HepG2 (cell line): ENCODE measurements around the gene DDN. TPM values are rescaled to one million over a fixed set of nuclear protein-coding genes. Genes with fewer than 3 reads are reported as not detected.

Source experiments
- CBX1 ChIP-seq: IDR thresholded peaks from one replicate; pipeline ENCODE4 v1.6.1; 2016; ENCODE audit warnings: antibody characterized with exemption, low read depth
- ELF3 ChIP-seq: IDR thresholded peaks from 2 replicates; pipeline ENCODE4 v1.6.1; 2016; ENCODE audit warnings: missing genetic modification reagents, missing compliant biosample characterization
- GABPB1 ChIP-seq: IDR thresholded peaks from 2 replicates; pipeline ENCODE4 v1.6.1; 2016; ENCODE audit warnings: mild to moderate bottlenecking, missing genetic modification reagents, moderate library complexity, missing compliant biosample characterization
- GTF3A ChIP-seq: sonication (generic); formaldehyde crosslinking; conservative IDR thresholded peaks from 2 replicates; pipeline ENCODE4 v1.4.0; 2020; ENCODE audit warnings: mild to moderate bottlenecking, missing genetic modification reagents
- MAF1 ChIP-seq: sonication (generic); formaldehyde crosslinking; IDR thresholded peaks from 2 replicates; pipeline ENCODE4 v1.5.0; 2020; ENCODE audit warnings: missing genetic modification reagents, borderline replicate concordance
- RFXAP ChIP-seq: sonication (generic); formaldehyde crosslinking; IDR thresholded peaks from 2 replicates; pipeline ENCODE4 v1.4.0; 2020; ENCODE audit warnings: missing genetic modification reagents, borderline replicate concordance
- SP2 ChIP-seq: sonication (generic); formaldehyde crosslinking; IDR thresholded peaks from 2 replicates; pipeline ENCODE4 v1.5.1; 2020; ENCODE audit warnings: mild to moderate bottlenecking, missing genetic modification reagents
- SRSF9 ChIP-seq: fragments of 200-400 bp; formaldehyde crosslinking; IDR thresholded peaks from 2 replicates; pipeline ENCODE4 v1.6.1; 2018; ENCODE audit warnings: borderline replicate concordance, mild to moderate bottlenecking, low read depth, low read length; ENCODE audit not compliant: insufficient read depth, poor library complexity, severe bottlenecking
- SYNCRIP ChIP-seq: fragments of 200-400 bp; formaldehyde crosslinking; IDR thresholded peaks from 2 replicates; pipeline ENCODE4 v1.6.1; 2018; ENCODE audit warnings: mild to moderate bottlenecking, low read depth, low read length; ENCODE audit not compliant: insufficient read depth
- TOE1 ChIP-seq: sonication (generic); formaldehyde crosslinking; IDR thresholded peaks from 2 replicates; pipeline ENCODE4 v1.4.0; 2020; ENCODE audit warnings: mild to moderate bottlenecking, missing genetic modification reagents
- ZFY ChIP-seq: sonication (generic); formaldehyde crosslinking; IDR thresholded peaks from 2 replicates; pipeline ENCODE4 v1.4.0; 2020; ENCODE audit warnings: missing genetic modification reagents
- ZFYVE20 ChIP-seq: sonication (generic); formaldehyde crosslinking; IDR thresholded peaks from 2 replicates; pipeline ENCODE4 v1.8.0; 2023; ENCODE audit warnings: low read depth, mild to moderate bottlenecking, moderate library complexity, missing genetic modification reagents, borderline replicate concordance
- ZNF431 ChIP-seq: sonication (generic); formaldehyde crosslinking; IDR thresholded peaks from 2 replicates; pipeline ENCODE4 v1.9.0; 2022; ENCODE audit warnings: missing genetic modification reagents, low read depth, mild to moderate bottlenecking, borderline replicate concordance
- ZNF563 ChIP-seq: sonication (generic); formaldehyde crosslinking; IDR thresholded peaks from 2 replicates; pipeline ENCODE4 v1.8.0; 2022; ENCODE audit warnings: mild to moderate bottlenecking, moderate library complexity, missing genetic modification reagents
- ZNF614 ChIP-seq: IDR thresholded peaks from 2 replicates; pipeline ENCODE4 v1.6.1; 2018; ENCODE audit warnings: missing biosample characterization, missing genetic modification reagents, inconsistent platforms, borderline replicate concordance
- ZNF652 ChIP-seq: IDR thresholded peaks from 2 replicates; pipeline ENCODE4 v1.6.1; 2016; ENCODE audit warnings: low read depth, borderline replicate concordance
- ZNF761 ChIP-seq: sonication (generic); formaldehyde crosslinking; conservative IDR thresholded peaks from 2 replicates; pipeline ENCODE4 v1.4.0; 2020; ENCODE audit warnings: mild to moderate bottlenecking, missing genetic modification reagents
- polyA plus RNA-seq, 8 experiments: library from polyadenylated mRNA; depleted of rRNA in 3 of 8; stranded (reverse) in 7 of 8; unstranded in 1 of 8; fragments of >200 nt; fragmentation: Illumina TruSeq in 4 of 8; extraction: Trizol in 4 of 8; gene quantifications; 2 replicates each; pipeline versions ENCODE4 v1.2.1 to v1.2.3, GENCODE V29; 2011 to 2016; ENCODE audit warnings: low read depth in 4 of 8, missing spikeins in 1 of 8, mixed read lengths in 1 of 8; ENCODE audit not compliant: insufficient read depth in 1 of 8
- total RNA-seq, 5 experiments: library from RNA; depleted of rRNA; stranded (reverse); fragments of >200 nt; fragmentation: Illumina TruSeq; extraction: Trizol; gene quantifications; 2 replicates each; pipeline ENCODE4 v1.2.3, GENCODE V29; 2016; ENCODE audit warnings: low read depth in 1 of 5
- TF ChIP-seq, protein P1 (sequence below): sonication (generic); formaldehyde crosslinking; IDR thresholded peaks from 2 replicates; pipeline ENCODE4 v1.4.0; 2020; ENCODE audit warnings: missing genetic modification reagents
- TF ChIP-seq, protein P2 (sequence below): sonication (generic); formaldehyde crosslinking; conservative IDR thresholded peaks from 2 replicates; pipeline ENCODE4 v1.4.0; 2020; ENCODE audit warnings: missing genetic modification reagents
- TF ChIP-seq, protein P3 (sequence below): sonication (generic); formaldehyde crosslinking; IDR thresholded peaks from 2 replicates; pipeline ENCODE4 v1.4.0; 2020; ENCODE audit warnings: missing genetic modification reagents

The DDN gene
- total and polyA plus RNA-seq, 2 of the 13 experiments (the other 11 are each of a cell fraction or from before 2014, with no cell fraction given) = 0.24 to 0.53 TPM

DNA sequence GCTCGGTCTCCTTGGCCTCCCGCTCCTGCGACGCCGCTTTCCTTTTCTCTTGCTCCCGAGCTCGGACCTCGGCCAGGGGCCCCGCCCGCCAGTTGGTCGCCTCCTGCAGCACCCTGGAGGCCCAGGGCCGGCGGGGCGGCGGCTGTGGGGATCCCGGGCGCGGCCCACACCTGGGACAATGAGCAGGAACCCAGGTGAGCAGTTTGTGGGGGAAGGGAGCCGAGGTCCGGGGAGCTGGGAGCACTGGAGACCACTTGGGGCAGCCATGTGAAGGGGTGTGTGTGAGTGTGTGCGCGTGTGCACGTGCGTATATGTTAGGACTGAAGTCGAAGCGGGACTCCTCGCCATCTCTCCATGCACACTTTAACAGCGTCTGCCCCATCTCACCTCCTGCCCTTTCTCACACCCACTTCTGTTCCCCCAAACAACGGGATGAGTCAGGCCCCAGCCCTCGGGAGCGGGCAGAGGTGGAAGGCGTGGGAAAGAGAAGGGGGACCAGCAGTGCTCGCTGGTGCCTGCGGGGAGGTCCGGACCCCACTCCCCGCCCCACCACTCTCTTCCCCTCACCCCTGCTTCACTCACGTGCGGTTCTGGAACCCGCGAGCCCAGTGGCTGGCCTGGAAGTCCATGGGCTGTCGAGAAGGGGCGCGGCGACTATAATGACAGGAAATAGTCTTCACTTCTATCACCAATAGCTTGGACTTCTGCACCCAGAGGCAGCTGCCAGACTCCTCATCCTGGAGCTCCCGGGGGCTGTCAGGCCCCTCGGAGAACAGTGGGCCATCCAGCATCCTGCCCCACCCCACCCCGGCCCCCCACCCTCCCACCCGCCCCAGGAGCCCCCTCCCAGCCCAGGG lies 450 bp downstream of the DDN start (continued):
- TF ChIP-seq ZNF614 = 0 out of 2 replicates have a peak, but pooled peaks have one; percentile 51
- peak; percentile 76 for TF ChIP-seq ZFY
- TF ChIP-seq, protein P1, sequence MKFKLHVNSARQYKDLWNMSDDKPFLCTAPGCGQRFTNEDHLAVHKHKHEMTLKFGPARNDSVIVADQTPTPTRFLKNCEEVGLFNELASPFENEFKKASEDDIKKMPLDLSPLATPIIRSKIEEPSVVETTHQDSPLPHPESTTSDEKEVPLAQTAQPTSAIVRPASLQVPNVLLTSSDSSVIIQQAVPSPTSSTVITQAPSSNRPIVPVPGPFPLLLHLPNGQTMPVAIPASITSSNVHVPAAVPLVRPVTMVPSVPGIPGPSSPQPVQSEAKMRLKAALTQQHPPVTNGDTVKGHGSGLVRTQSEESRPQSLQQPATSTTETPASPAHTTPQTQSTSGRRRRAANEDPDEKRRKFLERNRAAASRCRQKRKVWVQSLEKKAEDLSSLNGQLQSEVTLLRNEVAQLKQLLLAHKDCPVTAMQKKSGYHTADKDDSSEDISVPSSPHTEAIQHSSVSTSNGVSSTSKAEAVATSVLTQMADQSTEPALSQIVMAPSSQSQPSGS = no peak
- TF ChIP-seq ZNF761 = 0 out of 2 replicates have a peak, but pooled peaks have one; percentile 87
- TF ChIP-seq TOE1 (CRISPR knock-in tag) = no peak
- TF ChIP-seq CBX1 = no peak
- TF ChIP-seq, protein P2, sequence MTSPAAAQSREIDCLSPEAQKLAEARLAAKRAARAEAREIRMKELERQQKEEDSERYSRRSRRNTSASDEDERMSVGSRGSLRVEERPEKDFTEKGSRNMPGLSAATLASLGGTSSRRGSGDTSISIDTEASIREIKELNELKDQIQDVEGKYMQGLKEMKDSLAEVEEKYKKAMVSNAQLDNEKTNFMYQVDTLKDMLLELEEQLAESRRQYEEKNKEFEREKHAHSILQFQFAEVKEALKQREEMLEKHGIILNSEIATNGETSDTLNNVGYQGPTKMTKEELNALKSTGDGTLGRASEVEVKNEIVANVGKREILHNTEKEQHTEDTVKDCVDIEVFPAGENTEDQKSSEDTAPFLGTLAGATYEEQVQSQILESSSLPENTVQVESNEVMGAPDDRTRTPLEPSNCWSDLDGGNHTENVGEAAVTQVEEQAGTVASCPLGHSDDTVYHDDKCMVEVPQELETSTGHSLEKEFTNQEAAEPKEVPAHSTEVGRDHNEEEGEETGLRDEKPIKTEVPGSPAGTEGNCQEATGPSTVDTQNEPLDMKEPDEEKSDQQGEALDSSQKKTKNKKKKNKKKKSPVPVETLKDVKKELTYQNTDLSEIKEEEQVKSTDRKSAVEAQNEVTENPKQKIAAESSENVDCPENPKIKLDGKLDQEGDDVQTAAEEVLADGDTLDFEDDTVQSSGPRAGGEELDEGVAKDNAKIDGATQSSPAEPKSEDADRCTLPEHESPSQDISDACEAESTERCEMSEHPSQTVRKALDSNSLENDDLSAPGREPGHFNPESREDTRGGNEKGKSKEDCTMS = no peak
- no peak; the same call in 1 of the 2 replicates for TF ChIP-seq SP2 (CRISPR knock-in tag)
- peak; percentile 83; the same call in 1 of the 2 replicates for TF ChIP-seq ZNF563 (CRISPR knock-in tag)
- TF ChIP-seq, protein P3, sequence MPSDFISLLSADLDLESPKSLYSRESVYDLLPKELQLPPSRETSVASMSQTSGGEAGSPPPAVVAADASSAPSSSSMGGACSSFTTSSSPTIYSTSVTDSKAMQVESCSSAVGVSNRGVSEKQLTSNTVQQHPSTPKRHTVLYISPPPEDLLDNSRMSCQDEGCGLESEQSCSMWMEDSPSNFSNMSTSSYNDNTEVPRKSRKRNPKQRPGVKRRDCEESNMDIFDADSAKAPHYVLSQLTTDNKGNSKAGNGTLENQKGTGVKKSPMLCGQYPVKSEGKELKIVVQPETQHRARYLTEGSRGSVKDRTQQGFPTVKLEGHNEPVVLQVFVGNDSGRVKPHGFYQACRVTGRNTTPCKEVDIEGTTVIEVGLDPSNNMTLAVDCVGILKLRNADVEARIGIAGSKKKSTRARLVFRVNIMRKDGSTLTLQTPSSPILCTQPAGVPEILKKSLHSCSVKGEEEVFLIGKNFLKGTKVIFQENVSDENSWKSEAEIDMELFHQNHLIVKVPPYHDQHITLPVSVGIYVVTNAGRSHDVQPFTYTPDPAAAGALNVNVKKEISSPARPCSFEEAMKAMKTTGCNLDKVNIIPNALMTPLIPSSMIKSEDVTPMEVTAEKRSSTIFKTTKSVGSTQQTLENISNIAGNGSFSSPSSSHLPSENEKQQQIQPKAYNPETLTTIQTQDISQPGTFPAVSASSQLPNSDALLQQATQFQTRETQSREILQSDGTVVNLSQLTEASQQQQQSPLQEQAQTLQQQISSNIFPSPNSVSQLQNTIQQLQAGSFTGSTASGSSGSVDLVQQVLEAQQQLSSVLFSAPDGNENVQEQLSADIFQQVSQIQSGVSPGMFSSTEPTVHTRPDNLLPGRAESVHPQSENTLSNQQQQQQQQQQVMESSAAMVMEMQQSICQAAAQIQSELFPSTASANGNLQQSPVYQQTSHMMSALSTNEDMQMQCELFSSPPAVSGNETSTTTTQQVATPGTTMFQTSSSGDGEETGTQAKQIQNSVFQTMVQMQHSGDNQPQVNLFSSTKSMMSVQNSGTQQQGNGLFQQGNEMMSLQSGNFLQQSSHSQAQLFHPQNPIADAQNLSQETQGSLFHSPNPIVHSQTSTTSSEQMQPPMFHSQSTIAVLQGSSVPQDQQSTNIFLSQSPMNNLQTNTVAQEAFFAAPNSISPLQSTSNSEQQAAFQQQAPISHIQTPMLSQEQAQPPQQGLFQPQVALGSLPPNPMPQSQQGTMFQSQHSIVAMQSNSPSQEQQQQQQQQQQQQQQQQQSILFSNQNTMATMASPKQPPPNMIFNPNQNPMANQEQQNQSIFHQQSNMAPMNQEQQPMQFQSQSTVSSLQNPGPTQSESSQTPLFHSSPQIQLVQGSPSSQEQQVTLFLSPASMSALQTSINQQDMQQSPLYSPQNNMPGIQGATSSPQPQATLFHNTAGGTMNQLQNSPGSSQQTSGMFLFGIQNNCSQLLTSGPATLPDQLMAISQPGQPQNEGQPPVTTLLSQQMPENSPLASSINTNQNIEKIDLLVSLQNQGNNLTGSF (CRISPR knock-in tag) = peak; percentile 76
- 0 out of 2 replicates have a peak, but pooled peaks have one; percentile 48 for TF ChIP-seq ZFYVE20 (CRISPR knock-in tag)
- no peak for TF ChIP-seq ELF3 (CRISPR knock-in tag)
- TF ChIP-seq RFXAP (CRISPR knock-in tag) = peak; percentile 88; the same call in 1 of the 2 replicates
- TF ChIP-seq GABPB1 = peak; percentile 54
- TF ChIP-seq SRSF9 = no peak
- TF ChIP-seq ZNF431 (CRISPR knock-in tag) = no peak
- no peak for TF ChIP-seq GTF3A (CRISPR knock-in tag)
- no peak for TF ChIP-seq MAF1
- no peak for TF ChIP-seq ZNF652 (CRISPR knock-in tag)
- TF ChIP-seq SYNCRIP = no peak
